Measurements from ENCODE around the gene METTL4. TPM values are rescaled to one million over a fixed set of nuclear protein-coding genes. Genes with fewer than 3 reads are reported as not detected.

METTL4 gene
- total and polyA plus RNA-seq, 2 donors (not counting 3 experiments of a cell fraction or from before 2014, with no cell fraction given): 8.3 to 17.4 TPM

GRCh38 chr18:2502880-2503279 is 68.4 kb downstream of the METTL4 start:
- Histone ChIP-seq H3K9me3 (replicated peaks; ENCODE audit: control insufficient read depth, insufficient read depth, low read length) (no peaks in the 10 kb centered on the region), H3K9me1 (replicated peaks; ENCODE audit: control insufficient read depth, extremely low read depth, insufficient read depth, low read length) (no peaks in the 10 kb centered on the region), H2AFZ (ENCODE audit: low read depth, low read length) (no peak overlapping the region), H3K4me1 (ENCODE audit: control insufficient read depth, extremely low read depth, insufficient read depth, low read length) (no peaks in the 10 kb centered on the region), H3K79me2 (ENCODE audit: control insufficient read depth, insufficient read depth, low read length) (no peaks in the 10 kb centered on the region), H4K20me1 (replicated peaks; ENCODE audit: control insufficient read depth, extremely low read depth, insufficient read depth, low read length) (no peaks in the 10 kb centered on the region), H3K36me3 (ENCODE audit: control insufficient read depth in 2 of 2, extremely low read depth in 1 of 2, insufficient read depth in 2 of 2, low read length in 2 of 2) (no peaks in the 10 kb centered on the region), H3K4me2 (ENCODE audit: insufficient read depth, low read length) (no peak overlapping the region), H3K4me3 (replicated peaks in 1 of 3; ENCODE audit: insufficient read depth in 1 of 3, low read depth in 1 of 3, low read length in 3 of 3) (no peak overlapping the region), H3K9ac (replicated peaks; ENCODE audit: extremely low read depth, insufficient read depth, low read length) (no peak overlapping the region), H3K27me3 (ENCODE audit: control insufficient read depth in 2 of 2, insufficient read depth in 2 of 2, low read length in 2 of 2) (no peaks in the 10 kb centered on the region), H3K27ac (ENCODE audit: insufficient read depth, low read depth, low read length) (no peak overlapping the region)
- no peak for FAIRE-seq
- TF ChIP-seq JUN (IDR thresholded peaks at IDR 0.05; ENCODE audit: borderline replicate concordance, insufficient read depth, insufficient read length, low read depth): no peak
- TF ChIP-seq MYC (IDR thresholded peaks at IDR 0.05; ENCODE audit: low read depth, low read length): no peak
- TF ChIP-seq EZH2 (IDR thresholded peaks at IDR 0.05; ENCODE audit: borderline replicate concordance, low read depth, low read length, severe bottlenecking): no peak
- TF ChIP-seq FOS (IDR thresholded peaks at IDR 0.05; ENCODE audit: borderline replicate concordance, insufficient read depth, low read length): no peak
- TF ChIP-seq POLR2A (IDR thresholded peaks at IDR 0.05; ENCODE audit: low read depth, low read length): no peak
- no peak for TF ChIP-seq POLR2AphosphoS5 (IDR thresholded peaks at IDR 0.05; ENCODE audit: insufficient read depth, low read depth, low read length)
- no peak for TF ChIP-seq MAX (IDR thresholded peaks at IDR 0.05; ENCODE audit: insufficient read depth, insufficient read length)
- TF ChIP-seq GATA2 (IDR thresholded peaks at IDR 0.05; ENCODE audit: insufficient read depth, insufficient read length, low read depth, low read length): no peak
- TF ChIP-seq CTCF (IDR thresholded peaks at IDR 0.05; ENCODE audit: extremely low read depth in 1 of 2, insufficient read depth in 1 of 2, low read depth in 1 of 2, low read length in 2 of 2): no peak
- POLR2A ChIA-PET: no interaction called here
- BruUV-seq (replicated peaks): no TSS peak
- CTCF ChIA-PET: no interaction called here
- DNase-seq (ENCODE audit: low read depth, low spot score): no peak
- dilution Hi-C loops (cut with MboI; ENCODE audit: extremely low pct_ligation_motif_present, low sequenced_read_pairs): no loop called here
- intact Hi-C loops (cut with micrococcal nuclease): no loop called here

Measured in endothelial cell of umbilical vein (primary cell).